HG03139 (cell line): ENCODE data around the gene ADAR.
"Not testable (repeated sequence)": the region's sequence is repeated elsewhere in the genome, so short reads cannot be mapped to it uniquely, and the experiment has no call there.

Experiments
- ATAC-seq: cut with Tn5 transposase; IDR thresholded peaks from one replicate; pipeline ENCODE4 v1.9.1; 2021; ENCODE audit not compliant: unreplicated experiment

ADAR gene, protein sequence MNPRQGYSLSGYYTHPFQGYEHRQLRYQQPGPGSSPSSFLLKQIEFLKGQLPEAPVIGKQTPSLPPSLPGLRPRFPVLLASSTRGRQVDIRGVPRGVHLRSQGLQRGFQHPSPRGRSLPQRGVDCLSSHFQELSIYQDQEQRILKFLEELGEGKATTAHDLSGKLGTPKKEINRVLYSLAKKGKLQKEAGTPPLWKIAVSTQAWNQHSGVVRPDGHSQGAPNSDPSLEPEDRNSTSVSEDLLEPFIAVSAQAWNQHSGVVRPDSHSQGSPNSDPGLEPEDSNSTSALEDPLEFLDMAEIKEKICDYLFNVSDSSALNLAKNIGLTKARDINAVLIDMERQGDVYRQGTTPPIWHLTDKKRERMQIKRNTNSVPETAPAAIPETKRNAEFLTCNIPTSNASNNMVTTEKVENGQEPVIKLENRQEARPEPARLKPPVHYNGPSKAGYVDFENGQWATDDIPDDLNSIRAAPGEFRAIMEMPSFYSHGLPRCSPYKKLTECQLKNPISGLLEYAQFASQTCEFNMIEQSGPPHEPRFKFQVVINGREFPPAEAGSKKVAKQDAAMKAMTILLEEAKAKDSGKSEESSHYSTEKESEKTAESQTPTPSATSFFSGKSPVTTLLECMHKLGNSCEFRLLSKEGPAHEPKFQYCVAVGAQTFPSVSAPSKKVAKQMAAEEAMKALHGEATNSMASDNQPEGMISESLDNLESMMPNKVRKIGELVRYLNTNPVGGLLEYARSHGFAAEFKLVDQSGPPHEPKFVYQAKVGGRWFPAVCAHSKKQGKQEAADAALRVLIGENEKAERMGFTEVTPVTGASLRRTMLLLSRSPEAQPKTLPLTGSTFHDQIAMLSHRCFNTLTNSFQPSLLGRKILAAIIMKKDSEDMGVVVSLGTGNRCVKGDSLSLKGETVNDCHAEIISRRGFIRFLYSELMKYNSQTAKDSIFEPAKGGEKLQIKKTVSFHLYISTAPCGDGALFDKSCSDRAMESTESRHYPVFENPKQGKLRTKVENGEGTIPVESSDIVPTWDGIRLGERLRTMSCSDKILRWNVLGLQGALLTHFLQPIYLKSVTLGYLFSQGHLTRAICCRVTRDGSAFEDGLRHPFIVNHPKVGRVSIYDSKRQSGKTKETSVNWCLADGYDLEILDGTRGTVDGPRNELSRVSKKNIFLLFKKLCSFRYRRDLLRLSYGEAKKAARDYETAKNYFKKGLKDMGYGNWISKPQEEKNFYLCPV

DNA sequence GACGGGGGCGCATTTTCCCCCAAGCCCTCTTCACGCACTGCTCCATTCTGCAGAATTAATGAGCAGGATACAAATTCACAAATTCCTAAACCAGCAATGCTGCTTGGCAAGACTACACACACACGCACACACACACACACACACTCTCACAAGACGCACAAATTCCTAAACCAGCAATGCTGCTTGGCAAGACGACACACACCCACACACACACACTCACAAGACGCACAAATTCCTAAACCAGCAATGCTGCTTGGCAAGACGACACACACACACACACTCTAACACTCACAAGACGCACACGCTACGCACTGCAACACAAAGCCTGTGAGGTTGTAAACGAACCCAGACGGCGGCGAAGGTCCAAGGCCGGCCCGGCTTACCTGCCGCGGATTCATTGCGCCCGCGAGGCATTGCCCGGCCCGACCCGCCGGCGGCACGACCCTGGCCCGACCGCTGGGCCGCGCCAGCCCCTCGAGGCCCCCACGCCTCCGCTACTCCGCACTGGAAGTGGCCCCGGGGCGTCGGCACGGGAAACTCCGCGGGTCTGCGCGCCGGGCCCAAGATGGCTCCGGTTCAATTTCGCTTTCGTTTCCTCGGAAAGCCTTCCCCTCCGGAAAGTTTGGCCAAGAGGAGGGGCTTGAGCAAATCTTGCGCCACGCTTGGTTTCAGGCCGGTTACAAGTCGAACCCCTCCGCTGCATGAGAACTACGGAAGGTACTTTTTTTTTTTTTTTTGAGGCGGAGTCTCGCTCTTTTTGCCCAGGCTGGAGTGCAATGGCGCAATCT, at the start of gene ADAR:
ADAR (minus strand) TSS at position 578 of the 788 bp plus-strand sequence; CDS start at position 398, 180 bp downstream.
- ATAC-seq = peak; percentile 47

DNA sequence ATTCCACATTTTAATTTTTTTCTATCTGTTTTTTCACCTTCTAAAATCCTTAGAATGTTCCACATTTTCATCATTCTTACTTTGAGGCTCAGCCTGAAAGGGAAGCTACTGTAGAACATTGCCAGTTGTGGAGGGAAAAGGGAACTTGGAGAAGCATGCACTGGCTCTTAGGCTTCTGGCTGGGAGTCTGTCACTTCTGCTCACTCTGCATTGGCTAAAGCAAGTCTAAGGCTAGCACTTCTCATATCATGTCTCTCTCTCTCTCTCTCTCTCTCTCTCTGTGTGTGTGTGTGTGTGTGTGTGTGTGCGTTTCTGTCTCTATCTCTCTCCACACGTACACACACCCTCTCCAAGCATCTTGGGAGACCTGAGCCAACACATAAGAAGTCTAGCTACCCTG, 49.6 kb upstream of the ADAR start:
- no peak for ATAC-seq

DNA sequence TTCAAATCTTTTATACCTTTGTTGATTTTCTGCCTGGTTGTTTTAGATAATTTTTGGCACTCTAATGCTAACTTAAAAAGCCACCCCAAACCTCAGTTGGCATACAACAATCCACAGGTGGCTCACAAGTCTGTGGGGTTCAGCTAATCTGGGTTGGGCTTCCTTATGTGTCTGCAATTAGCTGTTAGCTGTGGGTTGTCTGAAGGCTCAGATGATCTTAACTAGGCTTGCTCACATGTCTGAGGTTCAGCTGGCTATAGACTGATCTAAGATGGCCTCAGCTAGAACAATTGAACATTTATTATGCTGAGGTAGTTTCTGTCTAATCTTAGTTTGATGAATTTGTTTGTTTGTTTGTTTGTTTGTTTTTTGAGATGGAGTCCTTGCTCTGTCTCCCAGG, 44.9 kb upstream of the ADAR start:
- no peak for ATAC-seq

DNA sequence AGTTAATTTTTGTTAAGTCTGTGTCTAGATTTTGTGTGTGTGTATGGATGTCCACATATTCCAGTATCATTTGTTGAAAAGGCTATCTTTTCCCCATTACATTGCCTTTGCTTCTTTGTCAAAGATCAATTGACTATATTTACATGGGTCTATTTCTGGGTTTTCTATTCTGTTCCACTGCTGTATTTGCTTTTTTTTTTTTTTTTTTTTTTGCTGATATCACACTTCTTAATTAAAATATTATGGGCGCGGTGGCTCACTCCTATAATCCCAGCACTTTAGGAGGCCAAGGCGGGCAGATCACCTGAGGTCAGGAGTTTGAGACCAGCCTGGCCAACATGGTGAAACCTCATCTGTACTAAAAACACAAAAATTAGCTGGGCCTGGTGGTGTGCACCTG, 36.7 kb upstream of the ADAR start:
- not testable (repeated sequence) for ATAC-seq

DNA sequence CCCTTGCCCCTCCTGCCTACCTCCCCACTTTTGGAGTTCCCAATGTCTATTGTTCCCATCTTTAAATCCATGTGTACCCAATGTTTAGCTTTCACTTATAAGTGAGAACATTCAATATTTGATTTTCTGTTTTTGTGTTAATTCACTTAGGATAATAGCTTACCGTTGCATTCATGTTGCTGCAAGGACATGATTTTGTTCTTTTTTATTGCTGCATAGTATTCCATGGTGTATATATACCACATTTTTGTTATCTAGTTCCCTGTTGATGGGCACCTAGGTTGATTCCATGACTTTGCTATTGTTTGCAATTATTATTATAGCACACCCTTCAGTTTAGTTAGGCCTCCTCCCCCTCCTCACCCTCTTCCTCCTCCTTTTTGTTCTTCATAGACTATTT, 33.5 kb upstream of the ADAR start:
- ATAC-seq = no peak

DNA sequence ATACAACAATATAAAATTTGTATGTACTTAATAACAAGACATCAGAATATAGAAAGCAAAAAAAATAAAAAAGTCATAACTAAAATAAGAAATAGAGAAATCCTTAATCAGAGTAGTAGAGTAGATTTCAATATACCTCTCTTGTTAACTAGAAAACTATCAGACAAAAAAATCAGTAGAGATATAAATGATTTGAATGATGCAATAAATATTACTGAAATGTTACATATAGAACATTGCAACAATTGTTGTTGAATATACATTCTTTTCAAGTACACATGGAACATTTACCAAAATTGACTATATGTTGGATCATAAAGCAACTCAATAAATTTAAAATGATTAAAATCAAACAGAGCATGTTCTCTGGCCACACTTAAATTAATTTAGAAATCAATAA, 31.9 kb upstream of the ADAR start:
- ATAC-seq = no peak

DNA sequence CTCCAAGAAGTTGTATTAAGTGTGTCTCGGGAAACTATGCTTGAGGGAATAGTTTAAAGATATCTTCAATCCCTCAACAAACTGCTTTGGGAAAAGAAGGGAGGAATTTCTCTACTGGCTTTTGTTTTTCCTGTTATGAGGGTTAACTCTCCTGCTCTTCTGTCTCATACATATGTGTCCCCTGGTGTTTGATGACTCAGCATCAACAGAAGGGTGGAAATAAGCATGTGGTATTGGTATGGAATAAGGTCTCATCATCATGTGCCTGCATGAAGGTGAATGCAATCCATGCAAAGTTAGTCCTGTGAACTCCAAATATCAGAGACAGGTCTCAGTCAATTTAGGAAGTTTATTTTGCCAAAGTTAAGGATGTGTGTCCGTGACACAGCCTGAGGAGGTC, 27.2 kb upstream of the ADAR start:
- ATAC-seq = no peak

DNA sequence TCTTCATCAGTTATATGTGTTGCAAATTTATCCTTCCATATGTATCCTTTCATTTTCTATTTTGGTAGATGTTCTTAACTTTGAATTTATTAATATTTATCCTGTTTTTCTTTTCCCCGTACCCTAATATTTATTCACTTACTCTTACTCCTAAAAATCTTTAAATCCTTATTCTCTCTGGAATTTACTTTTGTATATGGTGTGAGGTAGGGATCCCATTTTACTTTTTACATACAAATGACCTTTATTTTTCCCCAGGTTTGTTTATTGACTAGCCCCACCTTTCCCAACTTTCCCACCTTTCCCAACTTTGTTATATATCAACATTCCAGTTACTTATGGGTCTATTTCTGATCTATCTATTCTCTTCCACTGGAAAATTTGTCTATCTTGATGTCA, 21.7 kb upstream of the ADAR start:
- no peak for ATAC-seq

DNA sequence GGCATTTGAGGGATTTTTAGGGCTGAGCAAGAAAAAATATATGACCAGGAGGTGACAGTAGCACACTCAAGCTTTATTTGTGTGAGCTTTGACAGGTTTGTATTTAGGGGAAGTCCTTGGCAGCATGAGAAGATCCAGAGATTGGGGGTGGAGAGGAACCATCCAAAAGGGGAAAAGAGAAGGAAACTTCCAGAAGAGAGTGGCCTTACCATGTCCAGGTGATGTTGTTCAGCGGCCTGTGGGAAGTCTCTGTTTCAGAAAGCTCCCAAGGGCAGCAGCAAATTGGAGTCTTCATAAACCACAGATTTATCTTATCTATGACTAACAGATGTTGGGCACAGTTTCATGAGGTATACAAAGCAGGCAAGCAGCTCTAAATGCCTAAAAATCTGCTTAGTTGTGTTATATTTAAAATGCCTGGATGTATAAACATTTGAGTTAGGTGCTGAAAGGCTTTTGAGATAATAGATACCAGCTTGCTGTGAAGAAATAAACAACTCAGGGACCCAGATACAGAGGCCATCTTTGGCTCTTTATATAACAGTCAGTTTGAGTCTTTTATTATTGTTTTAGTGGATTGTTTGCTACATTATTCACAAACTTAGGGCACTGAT, 21.2 kb upstream of the ADAR start:
- ATAC-seq = no peak

DNA sequence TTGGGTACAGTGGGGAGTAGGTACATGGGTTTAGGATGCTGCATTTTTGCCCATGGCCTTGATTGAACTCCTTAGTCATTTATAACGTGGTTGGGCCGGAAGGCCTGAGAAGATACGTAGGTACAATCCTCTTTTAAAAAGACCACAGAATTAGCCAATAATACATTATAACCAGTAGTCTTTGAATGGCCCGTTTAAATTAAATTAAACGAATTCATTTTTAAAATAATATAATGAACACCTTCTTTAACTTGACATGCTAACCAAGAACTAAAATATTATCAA, 20.1 kb upstream of the ADAR start:
- ATAC-seq = no peak

DNA sequence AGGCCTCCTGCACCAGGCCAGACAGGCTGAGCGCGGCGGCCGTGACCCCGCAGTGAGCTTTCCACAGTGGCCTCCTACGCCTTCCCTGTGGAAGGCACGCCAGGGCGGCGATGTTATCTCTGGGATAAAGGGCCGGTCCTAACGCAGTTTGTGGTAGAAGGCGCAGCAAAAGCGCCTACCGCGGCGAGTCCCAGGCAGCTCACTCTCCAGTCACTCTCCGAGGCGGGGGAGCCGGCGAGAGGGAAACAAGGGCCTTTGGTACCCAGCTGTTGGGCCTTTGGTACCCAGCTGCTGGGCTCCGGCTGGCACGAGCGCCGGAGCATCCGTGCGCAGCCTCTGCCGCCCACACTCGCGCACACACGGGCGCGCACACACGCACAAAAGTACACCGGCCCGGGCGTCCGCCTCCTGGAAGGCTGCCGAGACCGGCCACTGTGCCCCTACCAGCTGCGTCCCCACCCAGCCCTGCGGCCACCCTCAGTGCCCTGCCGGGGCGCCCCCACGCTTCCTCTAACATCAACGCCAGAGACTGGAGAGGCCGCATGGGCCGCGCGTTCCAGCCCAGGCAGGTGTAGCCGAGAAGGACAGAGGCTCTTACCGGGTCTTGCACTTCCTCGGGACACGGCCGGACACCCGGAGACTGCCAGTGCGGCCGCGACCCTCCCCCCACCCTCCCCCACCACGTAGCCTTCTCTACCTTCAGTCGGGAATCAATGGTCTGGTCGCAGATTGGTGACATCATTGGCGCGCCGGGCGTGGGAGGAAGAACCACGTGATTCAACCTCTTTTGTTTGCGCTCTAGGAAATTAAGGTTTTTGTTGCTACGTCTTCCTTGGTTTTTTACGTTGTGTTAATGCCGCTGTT, 19.5 kb upstream of the ADAR start:
- no peak for ATAC-seq

DNA sequence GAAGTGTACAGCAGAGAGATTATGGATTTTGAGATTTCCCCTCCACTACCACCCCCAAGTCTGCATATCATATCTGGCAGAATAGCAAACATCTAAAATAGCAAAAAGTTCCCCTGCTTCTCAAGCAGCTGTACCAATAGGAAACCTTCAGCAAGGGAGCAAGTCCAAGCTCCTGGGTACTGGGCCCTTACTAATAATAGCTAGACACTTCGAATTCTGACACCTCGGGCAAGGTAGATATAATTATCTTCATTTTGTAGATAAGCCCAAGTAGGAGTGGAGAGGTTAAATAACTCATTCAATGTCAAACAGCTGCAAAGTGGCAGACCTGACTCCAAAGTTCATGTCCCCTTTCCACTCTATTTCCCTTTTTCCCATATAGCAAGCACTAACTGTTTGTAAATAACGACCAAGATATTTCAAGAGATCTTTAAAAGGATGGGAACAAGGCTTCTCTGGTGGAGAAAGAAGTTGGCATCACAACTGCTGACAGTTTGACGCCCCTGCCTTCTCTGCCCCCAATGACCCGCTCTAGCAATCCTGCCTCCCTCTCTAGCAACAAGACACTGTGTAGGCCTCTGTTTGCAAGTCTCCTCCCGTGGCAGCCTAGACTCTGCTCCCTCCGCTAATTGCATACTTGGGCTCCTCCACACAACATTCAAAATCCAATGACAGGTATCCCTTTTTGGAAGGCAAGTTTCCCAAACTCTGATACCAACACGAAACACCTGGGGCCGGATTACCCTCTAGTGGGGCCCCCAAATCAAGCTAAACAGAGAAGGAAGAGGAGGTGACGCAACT, 18.7 kb upstream of the ADAR start:
- ATAC-seq = no peak

DNA sequence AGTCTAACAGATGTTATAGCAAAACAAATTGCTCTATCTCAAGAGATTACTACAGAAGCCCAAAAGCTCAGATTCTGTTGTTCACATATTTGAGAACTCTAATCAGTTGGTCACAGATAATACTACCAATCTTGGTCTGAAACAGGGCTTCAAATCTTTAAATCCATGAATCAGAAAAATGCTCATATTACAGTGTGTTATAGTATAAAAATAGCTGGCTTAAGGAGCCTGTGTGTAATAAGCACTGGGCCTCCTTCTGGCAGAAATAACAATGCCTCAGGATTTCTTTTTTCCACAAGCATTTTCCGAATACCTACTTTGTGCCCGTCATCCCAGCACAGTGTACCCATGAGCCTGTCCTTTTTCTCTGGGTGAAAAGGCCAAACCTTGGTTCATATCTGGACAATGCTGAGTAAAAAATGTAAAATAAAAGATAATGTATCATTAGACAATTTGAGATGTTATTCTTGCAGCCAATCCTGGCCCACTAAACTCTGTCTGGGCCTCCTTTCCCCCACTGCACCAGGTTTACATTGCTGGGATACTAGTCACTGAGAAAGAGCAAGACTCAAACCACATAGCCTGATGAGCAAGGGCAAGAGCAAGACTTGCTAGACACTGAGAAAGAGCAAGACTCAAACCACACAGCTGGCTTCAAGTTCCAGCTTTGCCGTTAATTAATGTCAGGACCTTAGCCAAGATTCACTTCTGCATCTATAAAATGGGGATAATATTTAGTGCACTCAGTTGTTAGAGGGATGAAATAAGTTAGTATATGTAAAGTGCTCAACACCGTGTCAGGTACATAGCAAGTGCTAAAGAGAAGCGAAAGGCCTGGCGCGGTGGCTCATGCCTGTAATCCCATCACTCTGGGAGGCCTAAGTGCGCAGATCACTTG, 17.0 kb upstream of the ADAR start:
- no peak for ATAC-seq

DNA sequence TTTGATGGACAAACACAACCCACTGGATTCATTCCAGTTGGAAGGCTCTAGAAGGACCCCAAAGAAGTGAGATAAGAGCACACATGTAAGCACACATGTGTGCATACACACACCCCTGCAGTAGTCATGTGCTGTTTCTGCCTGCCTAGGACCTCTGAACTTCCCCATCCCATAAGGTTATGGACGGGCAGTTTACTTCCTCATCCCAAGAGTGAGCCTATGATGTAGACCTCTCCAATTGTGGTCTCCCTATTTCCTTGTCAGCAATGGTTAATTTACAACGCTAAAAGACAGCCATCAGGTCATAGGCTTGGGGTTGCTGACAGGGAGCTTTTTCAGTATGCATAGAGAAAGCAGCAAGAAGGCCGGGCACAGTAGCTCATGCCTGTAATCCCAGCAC, 15.4 kb upstream of the ADAR start:
- no peak for ATAC-seq

DNA sequence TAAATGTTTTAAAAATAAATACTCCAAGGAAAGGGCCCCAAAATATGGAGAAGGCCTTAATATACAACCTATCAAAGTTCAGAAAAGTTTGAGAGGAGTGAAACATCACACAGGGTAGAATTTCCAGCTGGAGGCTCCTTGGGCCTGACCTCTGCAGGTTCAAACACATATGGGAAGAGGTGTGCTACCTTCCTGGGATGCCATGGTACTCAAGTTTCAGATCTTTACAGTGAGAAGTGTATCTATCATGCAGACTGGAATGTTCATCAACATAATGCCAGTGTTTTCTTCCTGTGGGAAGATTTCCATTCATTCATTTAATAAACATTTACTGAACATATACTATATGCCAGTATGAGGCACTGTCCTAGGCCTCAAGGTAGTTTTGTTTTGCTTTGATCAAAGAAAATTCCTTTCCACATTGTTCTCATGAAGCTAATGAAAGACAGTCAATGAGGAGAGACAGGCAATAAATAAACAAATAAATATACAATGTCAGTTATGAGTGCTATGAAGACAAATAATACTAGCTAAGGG, 14.6 kb upstream of the ADAR start:
- ATAC-seq = no peak

DNA sequence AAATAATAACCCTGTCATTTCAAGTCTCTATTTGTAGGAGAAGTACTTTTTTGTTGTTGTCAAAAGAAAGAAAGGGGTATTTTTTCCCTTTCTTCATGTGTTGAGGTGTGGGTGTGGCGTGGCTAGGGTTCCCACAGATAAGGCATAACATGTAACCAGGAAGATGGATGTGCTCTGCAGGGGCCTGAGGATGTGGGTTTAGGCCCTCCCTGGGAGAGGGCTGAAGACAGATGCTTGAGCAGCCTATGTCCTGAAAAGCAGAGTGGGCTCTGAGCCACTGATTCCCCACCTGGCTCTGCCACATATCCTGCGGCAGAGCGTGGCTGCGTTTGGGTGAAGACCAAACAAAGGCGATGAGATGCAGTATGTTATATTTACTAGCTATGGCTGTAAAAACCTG, 13.9 kb upstream of the ADAR start:
- no peak for ATAC-seq

DNA sequence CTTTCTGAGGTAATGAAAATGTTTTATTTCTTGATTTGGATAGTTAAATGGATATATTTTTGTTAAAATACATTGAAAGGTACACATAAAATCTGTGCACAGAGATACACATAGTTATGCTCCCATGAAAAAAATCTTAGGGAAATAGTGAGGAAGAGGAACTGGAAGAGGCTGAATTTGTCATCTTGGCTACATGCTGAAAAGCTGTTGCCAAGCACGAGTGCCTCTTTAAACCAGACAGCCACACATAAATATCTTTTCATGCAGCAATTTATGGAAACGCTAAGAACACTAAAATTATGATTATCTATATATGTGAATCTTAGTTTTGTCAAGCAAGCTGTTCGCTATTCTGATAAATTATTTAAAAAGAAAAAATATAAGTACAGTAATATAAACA, 12.8 kb upstream of the ADAR start:
- no peak for ATAC-seq
